Liver (tissue), 9 donors: Measurements from ENCODE around the gene PITPNM3. TPM values are rescaled to one million over a fixed set of nuclear protein-coding genes. Genes with fewer than 3 reads are reported as not detected.
A peak's percentile ranks its signal among the peaks of the same experiment; 100 is the strongest.

Experiments
- DNase-seq: peaks from one replicate; pipeline ENCODE4 v3.0.0-alpha.2; 2017; ENCODE audit warnings: low spot score
- H3K27ac ChIP-seq, 2 donors: one replicate each; pipeline ENCODE4 v1.7.0; 2013; ENCODE audit warnings: inconsistent platforms in 2 of 2, low read length in 2 of 2, control low read depth in 1 of 2, low read depth in 1 of 2, mild to moderate bottlenecking in 1 of 2
- H3K27me3 ChIP-seq, 4 donors: one replicate each; pipeline versions ENCODE4 v1.6.1 to v1.7.0; 2013; ENCODE audit warnings: low read length in 3 of 4, inconsistent platforms in 1 of 4, mild to moderate bottlenecking in 1 of 4, moderate library complexity in 1 of 4; ENCODE audit not compliant: control insufficient read depth in 4 of 4, insufficient read depth in 4 of 4
- H3K36me3 ChIP-seq, 4 donors: one replicate each; pipeline versions ENCODE4 v1.6.1 to v1.7.0; 2013; ENCODE audit warnings: low read length in 3 of 4, mild to moderate bottlenecking in 3 of 4, low read depth in 1 of 4, moderate library complexity in 1 of 4; ENCODE audit not compliant: control insufficient read depth in 4 of 4, insufficient read depth in 3 of 4
- H3K4me1 ChIP-seq, 4 donors: one replicate each; pipeline versions ENCODE4 v1.6.1 to v1.7.0; 2013; ENCODE audit warnings: low read length in 3 of 4, mild to moderate bottlenecking in 3 of 4, moderate library complexity in 1 of 4; ENCODE audit not compliant: control insufficient read depth in 4 of 4, insufficient read depth in 4 of 4
- H3K4me3 ChIP-seq, 3 donors: one replicate each; pipeline versions ENCODE4 v1.6.1 to v1.7.0; 2013; ENCODE audit warnings: low read length in 3 of 3, control low read depth in 1 of 3, low read depth in 1 of 3, mild to moderate bottlenecking in 1 of 3
- H3K9ac ChIP-seq, 2 donors: one replicate each; pipeline ENCODE4 v1.7.0; 2013; ENCODE audit warnings: low read length in 2 of 2, mild to moderate bottlenecking in 2 of 2, moderate library complexity in 2 of 2, control low read depth in 1 of 2, low read depth in 1 of 2
- H3K9me3 ChIP-seq, 4 donors: one replicate each; pipeline versions ENCODE4 v1.6.1 to v1.7.0; 2013; ENCODE audit warnings: low read length in 3 of 4; ENCODE audit not compliant: control insufficient read depth in 4 of 4
- EGR1 ChIP-seq, 2 donors: IDR thresholded peaks; 2 replicates each; pipeline ENCODE4 v1.6.1; 2016 to 2018; ENCODE audit warnings: antibody characterized with exemption in 2 of 2, low read depth in 2 of 2
- FOXA1 ChIP-seq: IDR thresholded peaks from 2 replicates; pipeline ENCODE4 v1.6.1; 2016; ENCODE audit warnings: antibody characterized with exemption
- FOXA2 ChIP-seq: IDR thresholded peaks from 2 replicates; pipeline ENCODE4 v1.6.1; 2016; ENCODE audit warnings: antibody characterized with exemption
- JUND ChIP-seq, 2 donors: IDR thresholded peaks; 2 replicates each; pipeline ENCODE4 v1.6.1; 2016; ENCODE audit warnings: antibody characterized with exemption in 2 of 2
- NR2F2 ChIP-seq: IDR thresholded peaks from 2 replicates; pipeline ENCODE4 v1.6.1; 2016; ENCODE audit warnings: antibody characterized with exemption
- RAD21 ChIP-seq, 2 donors: IDR thresholded peaks; 2 replicates each; pipeline ENCODE4 v1.6.1; 2016; ENCODE audit warnings: antibody characterized with exemption in 2 of 2, mild to moderate bottlenecking in 2 of 2
- RXRA ChIP-seq, 2 donors: IDR thresholded peaks; 2 replicates each; pipeline ENCODE4 v1.6.1; 2017 to 2018; ENCODE audit warnings: antibody characterized with exemption in 2 of 2, mild to moderate bottlenecking in 1 of 2
- TAF1 ChIP-seq: conservative IDR thresholded peaks from 2 replicates; pipeline ENCODE4 v1.6.1; 2016; ENCODE audit warnings: antibody characterized with exemption, mild to moderate bottlenecking
- ZBTB33 ChIP-seq: IDR thresholded peaks from 2 replicates; pipeline ENCODE4 v1.6.1; 2016; ENCODE audit warnings: antibody characterized with exemption
- WGBS: extraction: QIAGEN DNeasy Blood & Tissue Kit; methylation state at CpG from one replicate; pipeline ENCODE4 v1.1.7; 2013; 5-methylcytosine and 5-hydroxymethylcytosine counted together
- polyA plus RNA-seq, 2 donors: library from polyadenylated mRNA; stranded (reverse) in 1 of 2; unstranded in 1 of 2; fragments of 200-250 nt in 1 of 2; fragments of >200 nt in 1 of 2; fragmentation: Nextera tagmentation in 1 of 2; extraction: Ambion mirVana in 1 of 2; gene quantifications; one replicate each; pipeline versions ENCODE4 v1.2.1 to v1.2.3, GENCODE V29; 2013 to 2015
- total RNA-seq, 2 donors: library from RNA; depleted of rRNA; stranded (reverse); fragments of >200 nt; gene quantifications; one replicate each; pipeline ENCODE4 v1.2.3, GENCODE V29; 2014
- TF ChIP-seq, protein P1 (sequence below): fragments of 150-350 bp; IDR thresholded peaks from 2 replicates; pipeline ENCODE4 v1.5.1; 2017; ENCODE audit warnings: improper control_type of control experiment, low read depth, low read length; ENCODE audit not compliant: missing input control
- donor health status: healthy.
- donor health status: healthy.
- donor health status: healthy.
- donor health status: healthy.
- donor health status: healthy.

Gene PITPNM3
- total and polyA plus RNA-seq, 4 donors = 1.5 to 5.0 (median 1.8) TPM

GRCh38 chr17:6421700-6422604 is 134.4 kb downstream of the PITPNM3 start (continued):
- no peak for TF ChIP-seq EGR1 (IDR thresholded peaks at IDR 0.05; ENCODE audit: low read depth in 2 of 2)
- TF ChIP-seq RXRA (IDR thresholded peaks at IDR 0.05) = no peak
- TF ChIP-seq TAF1 = no peak
- peak; percentile 80 for TF ChIP-seq NR2F2
- TF ChIP-seq FOXA1 = no peak
- peak; percentile 98 to 99 for TF ChIP-seq RAD21 (IDR thresholded peaks at IDR 0.05)

DNA sequence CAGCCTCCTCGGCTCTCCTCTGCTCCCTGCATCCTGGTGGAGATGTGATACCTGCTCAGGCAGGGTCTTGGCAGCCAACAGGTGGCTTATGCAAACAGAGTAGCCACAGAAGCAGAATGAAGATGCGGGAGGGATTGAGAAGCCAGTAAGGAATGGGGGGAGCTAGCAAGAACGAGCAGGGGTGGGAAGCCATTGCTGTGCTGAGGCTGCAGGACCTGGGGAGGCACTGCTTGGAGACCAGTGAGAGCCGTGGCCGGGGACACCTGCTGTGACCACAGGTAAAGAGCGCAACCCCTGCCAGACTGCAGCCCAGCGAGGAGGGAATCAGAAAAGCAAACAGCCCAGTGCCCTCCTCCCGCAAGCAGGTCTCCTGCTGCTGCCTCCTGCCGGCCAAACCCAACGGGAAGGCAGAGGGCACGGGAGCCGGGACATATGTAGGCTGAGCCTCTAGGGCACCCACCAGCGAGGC is 136.1 kb downstream of the PITPNM3 start:
- no peaks in the 10 kb centered on the region for H3K9me3 ChIP-seq
- no peak for DNase-seq
- no peaks in the 10 kb centered on the region for H3K27me3 ChIP-seq
- H3K4me1 ChIP-seq = no peaks in the 10 kb centered on the region
- TF ChIP-seq, protein P1, sequence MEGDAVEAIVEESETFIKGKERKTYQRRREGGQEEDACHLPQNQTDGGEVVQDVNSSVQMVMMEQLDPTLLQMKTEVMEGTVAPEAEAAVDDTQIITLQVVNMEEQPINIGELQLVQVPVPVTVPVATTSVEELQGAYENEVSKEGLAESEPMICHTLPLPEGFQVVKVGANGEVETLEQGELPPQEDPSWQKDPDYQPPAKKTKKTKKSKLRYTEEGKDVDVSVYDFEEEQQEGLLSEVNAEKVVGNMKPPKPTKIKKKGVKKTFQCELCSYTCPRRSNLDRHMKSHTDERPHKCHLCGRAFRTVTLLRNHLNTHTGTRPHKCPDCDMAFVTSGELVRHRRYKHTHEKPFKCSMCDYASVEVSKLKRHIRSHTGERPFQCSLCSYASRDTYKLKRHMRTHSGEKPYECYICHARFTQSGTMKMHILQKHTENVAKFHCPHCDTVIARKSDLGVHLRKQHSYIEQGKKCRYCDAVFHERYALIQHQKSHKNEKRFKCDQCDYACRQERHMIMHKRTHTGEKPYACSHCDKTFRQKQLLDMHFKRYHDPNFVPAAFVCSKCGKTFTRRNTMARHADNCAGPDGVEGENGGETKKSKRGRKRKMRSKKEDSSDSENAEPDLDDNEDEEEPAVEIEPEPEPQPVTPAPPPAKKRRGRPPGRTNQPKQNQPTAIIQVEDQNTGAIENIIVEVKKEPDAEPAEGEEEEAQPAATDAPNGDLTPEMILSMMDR = peak; percentile 24
- TF ChIP-seq JUND (IDR thresholded peaks at IDR 0.05) = no peak
- no peak overlapping the region for H3K27ac ChIP-seq
- no peak overlapping the region for H3K4me3 ChIP-seq
- no peak overlapping the region for H3K9ac ChIP-seq
- 19% methylated on average over 13 of the region's 13 CpGs for WGBS
- H3K36me3 ChIP-seq = no peaks in the 10 kb centered on the region

- no peaks in the 10 kb centered on the region for H3K36me3 ChIP-seq
- H3K27me3 ChIP-seq = no peaks in the 10 kb centered on the region
- WGBS = 75% methylated on average over 8 of the region's 8 CpGs
- DNase-seq = no peak
- H3K27ac ChIP-seq = no peak overlapping the region
- no peaks in the 10 kb centered on the region for H3K9me3 ChIP-seq
- TF ChIP-seq NR2F2 (no peak), RXRA (IDR thresholded peaks at IDR 0.05) (no peak), ZBTB33 (no peak), FOXA2 (no peak)
- TF ChIP-seq, protein P1 = no peak
- no peak overlapping the region for H3K9ac ChIP-seq
- H3K4me1 ChIP-seq = no peaks in the 10 kb centered on the region
- H3K4me3 ChIP-seq = no peak overlapping the region
These were observed 140.7 kb downstream of the PITPNM3 start for GRCh38 chr17:6415616-6416015.
